22Rv1 (cell line): ENCODE data around the gene FCGR3A.

ENCODE experiments used
- CTCF ChIP-seq: fragments of 450-650 bp; IDR thresholded peaks from 2 replicates; pipeline ENCODE4 v1.5.1; 2017; ENCODE audit warnings: mild to moderate bottlenecking
- ZFX ChIP-seq: fragments of 450-650 bp; IDR thresholded peaks from 2 replicates; pipeline ENCODE4 v1.6.1; 2017; ENCODE audit warnings: antibody characterized with exemption, borderline replicate concordance

DNA sequence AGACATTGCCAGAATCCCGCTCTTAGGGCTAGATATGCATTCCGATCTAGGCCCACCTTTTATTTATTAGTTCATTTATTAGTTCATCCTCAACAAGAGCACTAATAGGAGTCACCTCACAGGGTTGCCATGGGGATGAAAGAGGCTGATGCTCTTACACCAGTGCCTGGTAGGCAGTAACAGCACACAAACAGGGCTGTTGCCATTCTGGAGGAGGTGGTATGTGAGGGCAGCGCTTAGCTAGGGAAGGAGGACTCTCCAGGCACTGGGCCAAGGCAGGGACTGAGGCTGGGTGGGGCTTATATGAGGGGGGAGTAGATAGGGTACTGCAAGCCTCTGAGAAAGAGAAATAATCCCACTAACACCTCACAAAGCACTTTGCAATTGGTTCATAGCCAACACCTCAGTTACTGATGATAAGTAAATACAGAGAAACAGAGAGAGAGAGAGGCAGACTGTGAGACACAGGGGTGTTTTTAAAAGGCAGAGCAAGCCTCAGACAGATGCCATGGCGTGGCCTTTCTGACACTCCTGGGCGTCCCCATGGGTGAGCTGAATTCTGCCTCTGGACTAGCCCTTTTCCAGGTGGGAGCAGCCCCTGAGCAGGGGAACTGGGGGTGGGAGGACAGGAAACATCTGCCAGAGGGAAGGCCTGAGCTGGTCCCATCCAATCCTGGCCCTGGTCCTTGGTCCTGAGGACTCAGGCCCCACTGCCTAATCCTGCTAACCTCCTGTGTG, 38.4 kb downstream of the FCGR3A start:
- TF ChIP-seq CTCF (no peak), ZFX (no peak)
